UCSD-AML1 (cell line): ENCODE results near the gene FAM13B.
"Not testable (repeated sequence)": the region's sequence is repeated elsewhere in the genome, so short reads cannot be mapped to it uniquely, and the experiment has no call there.

Source experiments
- DNase-seq: peaks from one replicate; lab custom pipeline; 2025; ENCODE audit not compliant: unreplicated experiment; lab: John Stamatoyannopoulos, UW

The FAM13B gene

DNA sequence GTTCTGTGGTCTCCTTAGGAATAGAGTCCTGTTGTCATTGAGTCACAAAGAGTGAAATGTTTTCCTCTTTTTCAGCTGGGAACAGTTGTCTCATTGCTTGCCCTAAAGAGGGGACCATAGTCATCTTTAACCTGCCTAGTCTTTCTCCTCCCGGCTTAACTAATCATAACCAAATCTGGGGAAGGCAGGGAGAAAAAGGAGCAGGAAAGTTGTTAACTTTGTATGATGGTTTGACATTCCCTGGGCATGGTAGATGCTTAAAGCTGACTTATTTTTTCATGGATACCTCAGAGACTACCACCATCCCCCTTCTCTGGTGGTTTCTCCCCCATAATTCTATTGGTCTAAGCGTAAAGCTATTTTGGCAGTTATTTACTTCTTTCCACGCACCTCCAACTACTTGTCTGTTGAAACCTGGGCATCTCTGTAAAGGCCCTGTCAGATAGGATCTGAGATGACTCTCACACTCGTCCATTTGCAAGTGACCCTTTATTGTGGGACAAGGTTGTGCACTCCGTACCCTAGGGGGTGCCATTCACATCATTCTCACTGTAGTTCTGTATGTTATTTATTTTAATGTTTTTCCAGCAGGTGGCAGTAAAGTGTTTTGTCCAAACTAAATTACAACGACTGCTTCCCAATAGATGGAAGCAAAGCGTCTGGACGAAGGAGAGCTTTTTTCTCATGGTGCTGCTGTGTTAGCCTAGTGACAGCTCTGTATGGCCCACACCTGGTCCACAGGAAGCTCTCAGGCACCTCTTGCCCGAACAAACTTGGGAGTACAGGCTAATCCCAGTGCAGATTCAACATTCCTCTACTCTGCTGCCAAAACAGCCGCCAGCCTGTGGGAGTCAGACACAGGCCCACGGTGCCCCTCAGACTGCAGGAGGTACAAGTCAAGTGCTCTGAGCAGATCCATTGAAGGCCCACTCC is 3.0 kb upstream of the FAM13B start:
- DNase-seq: peak; percentile 46

DNA sequence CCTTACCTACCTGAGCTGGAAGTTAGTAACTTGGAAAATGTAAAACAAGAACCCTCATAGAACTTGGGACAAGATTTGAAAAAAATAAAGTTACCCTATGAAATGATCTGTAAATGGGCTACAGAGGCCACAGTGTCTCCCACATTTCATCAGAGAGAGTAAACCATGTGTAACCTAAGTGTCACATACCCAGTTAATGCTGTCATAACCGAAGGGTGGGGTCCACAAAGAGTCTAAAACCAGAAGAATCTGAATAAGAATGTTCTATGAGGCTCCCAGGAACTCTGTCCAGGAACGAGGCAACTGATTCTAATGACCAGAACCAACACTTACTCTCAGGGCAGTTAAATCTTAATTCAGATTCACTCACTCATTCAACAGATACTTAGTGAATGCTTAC is 1.0 kb upstream of the FAM13B start:
- no peak for DNase-seq

DNA sequence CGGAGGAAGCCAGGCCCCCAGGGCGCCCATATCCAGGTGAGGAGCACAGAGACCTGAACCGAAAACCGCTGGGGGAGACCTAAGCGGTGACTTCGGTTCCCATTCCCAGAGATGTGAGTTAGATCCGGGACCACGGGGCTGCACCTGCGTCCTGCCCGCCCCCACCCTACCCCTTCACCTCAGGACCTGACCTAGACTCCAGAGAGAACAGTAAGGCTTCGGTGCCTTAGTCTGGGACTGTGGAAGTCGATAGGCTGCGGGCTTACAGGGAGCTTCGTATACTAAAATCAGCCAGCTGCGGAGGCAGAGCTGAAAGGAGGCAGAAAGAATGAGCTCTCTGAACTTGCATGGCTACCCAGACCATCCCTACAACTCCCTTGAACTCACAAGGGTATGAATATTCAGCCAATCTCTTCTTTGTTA is 518 bp upstream of the FAM13B start:
- DNase-seq: no peak

DNA sequence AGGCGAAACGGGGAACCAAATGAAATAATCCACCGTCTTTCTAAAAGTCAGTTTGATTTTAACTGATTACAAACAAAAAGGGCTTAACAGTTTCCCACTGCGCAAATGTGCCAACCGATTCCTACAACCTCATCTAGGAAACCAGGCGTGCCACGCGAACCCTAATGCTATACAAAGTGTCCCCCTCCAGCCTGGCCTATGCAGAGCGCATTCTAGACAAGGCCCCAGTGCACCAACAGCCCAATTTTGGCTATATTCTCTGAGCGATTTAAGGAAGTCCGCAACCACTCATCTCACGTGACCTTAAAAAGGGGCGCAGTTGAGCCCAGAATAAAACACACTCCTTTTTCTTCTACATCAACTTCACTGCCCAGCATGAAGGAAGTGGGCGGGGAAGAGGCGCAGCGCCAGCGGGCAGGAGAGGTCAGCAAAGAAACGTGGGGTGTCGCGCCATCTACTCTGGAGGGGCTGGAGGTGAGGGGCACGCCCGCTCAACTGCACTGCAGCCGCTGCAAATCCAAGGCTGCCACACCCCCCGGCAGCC is 779 bp downstream of the FAM13B start:
- peak; percentile 91 for DNase-seq

DNA sequence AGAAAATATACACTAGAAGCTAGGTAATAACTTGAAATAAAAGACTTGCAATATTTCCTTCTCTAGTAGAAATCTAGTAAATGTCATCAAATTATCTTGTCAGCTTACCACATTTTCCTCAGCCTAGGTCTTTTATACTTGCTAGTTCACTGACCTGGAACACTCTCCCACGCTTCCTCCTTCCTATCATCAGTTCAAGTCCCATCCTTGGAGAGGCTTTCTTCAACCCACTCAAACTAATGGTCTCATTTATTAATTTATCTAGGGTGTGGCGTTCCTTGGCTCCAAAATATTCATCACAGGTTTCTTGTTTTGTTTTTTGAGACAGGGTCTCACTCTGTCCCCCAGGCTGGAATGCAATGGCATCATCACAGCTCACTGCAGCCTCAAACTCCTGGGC is 2.9 kb downstream of the FAM13B start:
- no peak for DNase-seq

DNA sequence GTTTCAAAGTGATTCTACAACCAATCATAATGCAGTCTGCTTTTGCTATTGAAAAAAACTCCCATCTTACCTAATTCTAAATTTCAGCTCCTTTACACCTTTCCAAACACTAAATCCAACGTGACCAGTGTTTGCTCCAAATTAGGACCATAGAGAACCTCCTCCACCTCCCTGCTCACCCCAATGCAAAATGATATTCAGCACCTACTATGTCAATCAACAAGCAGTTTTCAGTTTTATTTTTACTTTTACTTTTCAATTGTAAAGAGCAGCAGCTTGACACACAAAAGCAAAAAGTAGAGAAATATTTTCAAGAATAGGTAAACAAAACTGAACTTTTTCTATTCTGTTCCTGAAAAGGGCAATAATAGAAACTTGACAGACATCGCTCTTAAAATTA is 3.4 kb downstream of the FAM13B start:
- DNase-seq: no peak

DNA sequence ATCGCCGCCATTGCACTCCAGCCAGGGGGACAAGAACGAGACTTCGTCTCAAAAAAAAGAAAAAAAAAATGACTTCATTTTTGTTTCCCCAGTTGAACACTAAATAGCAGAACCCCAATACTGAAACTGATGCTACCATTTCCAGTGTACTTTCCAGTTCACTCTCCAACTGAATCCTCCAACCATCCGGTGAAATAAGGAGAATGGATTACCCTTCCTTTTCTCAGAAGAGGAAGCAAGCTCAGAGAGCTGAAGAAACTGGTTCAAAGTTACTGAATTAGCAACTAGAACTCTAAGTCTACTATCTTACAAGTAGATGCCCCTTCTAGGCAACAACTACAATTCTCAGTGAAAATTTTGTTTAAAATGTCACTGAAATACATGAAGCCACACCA is 3.9 kb downstream of the FAM13B start:
- no peak for DNase-seq

DNA sequence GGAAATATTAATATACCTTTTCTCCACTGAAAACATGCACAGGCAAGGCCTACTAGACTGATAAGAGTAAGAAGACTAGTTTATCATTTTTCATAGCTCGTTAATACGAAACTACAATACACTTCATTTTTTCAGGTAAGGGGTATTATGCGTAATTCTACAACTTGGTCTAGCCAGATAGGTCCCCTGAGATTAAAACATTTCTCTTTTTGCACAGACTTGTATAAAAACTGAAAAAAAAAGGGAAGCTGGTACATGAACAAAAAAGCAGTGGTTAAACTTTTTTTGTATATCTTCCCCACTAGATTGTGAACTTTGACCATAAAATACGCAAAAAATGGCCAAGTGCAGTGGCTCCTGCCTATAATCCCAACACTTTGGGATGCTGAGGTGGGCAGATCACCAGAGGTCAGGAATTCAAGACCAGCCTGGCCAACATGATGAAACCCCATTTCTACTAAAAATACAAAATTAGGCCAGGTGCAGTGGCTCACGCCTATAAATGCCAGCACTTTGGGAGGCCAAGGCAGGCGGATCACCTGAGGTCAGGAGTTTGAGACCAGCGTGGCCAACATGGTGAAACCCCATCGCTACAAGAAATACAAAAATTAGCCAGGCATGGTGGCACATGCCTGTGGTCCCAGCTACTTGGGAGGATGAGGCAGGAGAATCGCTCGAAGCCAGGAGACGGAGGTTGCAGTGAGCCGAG is 4.5 kb downstream of the FAM13B start:
- DNase-seq: not testable (repeated sequence)

DNA sequence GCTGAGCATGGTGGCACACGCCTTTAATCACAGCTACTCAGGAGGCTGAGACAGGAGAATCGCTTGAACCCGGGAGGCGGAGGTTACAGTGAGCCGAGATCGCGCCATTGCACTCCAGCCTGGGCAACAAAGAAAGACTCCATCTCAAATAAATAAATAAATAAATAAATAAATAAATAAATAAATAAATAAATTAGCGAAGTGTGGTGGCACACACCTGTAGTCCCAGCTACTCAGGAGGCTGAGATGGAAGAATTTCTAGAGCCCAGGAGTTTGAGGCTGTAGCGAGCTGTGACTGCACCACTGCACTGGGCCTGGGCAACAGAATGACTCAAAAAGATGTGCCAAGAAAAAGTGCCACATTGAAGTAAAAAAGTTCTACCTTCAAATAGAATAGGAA is 6.1 kb downstream of the FAM13B start:
- not testable (repeated sequence) for DNase-seq

DNA sequence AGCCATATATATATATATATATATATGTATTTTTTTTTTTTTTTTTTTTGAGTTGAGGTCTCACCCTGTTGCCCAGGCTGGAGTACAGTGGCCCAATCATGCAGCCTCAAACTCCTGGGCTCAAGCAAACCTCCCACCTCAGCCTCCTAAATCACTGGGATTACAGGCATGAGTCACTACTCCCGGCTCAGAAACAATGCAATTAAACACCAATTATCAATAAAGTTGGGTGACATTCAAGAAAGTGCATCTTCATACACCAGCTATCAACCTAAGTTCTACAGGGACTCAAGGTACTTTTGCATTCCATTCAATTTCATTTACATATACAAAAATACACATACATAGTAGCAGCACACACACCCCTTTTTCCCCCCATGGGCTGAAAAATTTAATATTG is 7.6 kb downstream of the FAM13B start:
- DNase-seq: no peak

DNA sequence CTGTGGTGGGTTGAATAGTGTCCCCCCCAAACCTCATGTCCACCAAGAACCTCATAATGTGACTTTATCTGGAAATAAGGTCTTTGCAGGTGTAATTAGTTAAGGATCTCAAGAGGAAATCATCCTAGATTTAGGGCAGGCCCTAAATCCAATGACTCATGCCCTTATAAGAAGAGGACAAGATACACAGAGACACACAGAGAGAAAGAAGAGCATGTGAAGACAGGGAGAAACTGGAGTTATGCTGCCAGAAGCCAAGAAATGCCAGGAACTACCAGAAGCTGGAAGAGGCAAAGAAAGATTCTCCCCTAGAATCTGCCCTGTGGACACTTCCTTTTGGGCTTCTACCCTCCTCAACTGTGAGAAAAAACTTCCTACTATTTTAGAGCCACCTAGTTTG is 8.8 kb downstream of the FAM13B start:
- no peak for DNase-seq

DNA sequence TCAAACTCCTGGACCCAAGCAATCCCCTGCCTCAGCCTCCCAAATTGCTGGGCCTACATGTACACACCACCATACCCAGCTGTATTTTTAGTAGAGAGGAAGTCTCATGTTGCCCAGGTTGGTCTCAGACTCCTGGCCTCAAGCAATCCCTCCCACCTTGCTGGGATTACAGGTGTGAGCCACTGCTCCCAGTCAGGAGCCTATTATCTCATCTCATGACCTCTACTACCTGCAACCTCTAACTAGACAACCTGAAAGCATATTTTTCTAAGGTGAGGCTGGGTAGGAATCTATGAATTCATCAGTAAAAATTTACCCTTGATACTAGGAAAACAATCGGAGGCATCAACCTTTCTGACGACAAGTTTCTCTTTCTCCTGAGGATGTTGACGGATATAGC is 10.0 kb downstream of the FAM13B start:
- DNase-seq: no peak

DNA sequence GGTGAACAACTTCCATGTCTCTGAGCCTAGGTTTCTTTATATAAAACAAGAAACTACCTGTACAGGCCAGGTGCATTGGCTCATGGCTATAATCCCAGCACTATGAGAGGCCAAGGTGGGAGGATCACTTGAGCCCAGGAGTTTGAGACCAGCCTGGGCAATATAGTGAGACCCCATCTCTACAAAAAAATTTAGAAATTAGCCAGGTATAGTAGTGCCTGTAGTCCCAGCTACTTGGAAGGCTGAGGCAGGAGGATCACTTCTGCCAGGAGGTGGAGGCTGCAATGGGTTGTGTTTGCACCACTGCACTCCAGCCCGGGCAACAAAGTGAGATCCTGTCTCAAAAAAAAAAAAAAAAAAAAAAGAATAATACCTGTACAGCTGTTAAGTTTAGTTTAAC is 11.1 kb downstream of the FAM13B start:
- no peak for DNase-seq

DNA sequence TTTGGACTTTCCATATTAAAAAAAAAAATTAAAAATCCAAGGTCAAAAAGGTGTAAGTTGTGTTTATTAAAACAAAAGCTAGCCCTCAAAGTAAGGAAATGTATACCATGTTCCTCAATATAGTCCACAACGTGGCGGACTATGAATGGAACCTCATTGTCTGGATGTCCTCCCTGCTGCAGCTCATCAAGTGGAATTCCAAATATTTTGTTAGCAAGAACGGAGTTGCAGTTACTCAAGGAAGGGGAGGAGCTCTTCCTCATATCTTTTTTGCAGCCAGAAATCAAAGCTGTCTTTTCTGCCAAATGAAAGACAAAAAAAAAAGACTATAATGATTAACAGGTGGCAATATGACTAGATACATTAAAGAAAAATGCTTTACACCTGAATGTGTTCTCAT is 14.0 kb downstream of the FAM13B start:
- no peak for DNase-seq

DNA sequence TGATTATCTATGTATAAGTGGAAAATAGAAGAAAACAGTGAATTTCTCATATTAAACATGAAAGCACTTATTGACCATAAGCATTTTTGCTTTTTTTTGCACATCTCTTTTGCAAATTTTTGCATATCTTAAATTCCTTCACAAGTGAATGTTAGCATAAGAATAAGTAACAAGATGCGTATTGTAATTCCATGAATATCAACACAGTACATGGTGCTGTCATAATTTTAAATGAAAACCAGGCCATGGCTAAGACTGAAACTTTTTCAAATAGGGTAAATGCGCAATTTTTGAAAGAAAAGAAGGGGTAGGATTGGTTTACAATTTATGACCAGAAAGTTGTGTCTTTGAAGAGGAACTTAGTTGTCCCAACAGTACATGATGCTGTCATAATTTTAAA is 17.0 kb downstream of the FAM13B start:
- no peak for DNase-seq

DNA sequence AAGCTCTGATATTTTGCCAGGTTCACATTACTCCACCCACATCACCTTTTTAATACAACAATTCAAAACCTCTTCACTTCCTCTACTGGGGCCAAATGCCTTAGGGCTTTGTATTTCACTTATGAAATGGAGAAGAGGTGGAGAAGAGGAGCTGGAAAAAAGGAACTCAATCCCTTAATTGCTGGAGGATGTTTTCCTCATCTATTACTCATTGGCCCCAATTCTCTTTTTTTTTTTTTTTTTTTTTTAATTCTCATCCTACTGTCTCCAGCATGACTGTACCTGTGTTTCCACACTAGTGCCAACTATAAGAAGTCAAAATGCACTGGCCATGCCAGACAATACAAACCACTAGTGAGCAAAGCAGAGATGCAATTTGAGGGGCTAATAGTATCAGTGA is 20.9 kb downstream of the FAM13B start:
- DNase-seq: no peak

DNA sequence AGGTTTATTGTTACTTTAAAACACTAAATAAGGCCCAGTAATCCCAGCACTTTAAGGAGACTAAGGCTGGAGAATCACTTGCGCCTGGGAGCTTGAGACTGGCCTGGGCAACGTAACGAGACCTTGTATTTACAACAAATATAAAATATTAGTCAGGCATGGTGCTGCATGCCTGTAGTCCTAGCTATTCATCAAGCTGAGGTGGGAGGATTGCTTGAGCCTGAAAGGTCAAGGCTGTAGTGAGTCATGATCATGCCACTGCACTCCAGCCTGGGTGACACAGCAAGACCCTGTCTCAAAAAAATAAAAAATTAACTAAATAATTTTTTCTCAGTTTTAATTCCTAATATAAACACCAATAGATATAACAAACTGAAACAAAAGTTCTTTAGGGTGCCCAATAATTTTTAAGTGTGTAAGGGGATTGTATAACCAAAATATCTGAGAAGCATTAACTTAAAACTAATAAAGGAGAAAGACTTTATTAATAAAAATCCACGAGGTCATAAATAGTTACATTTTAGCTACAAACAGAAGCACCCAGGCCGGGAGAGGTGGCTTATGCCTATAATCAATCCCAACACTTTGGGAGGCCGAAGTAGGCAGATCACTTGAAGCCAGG is 32.7 kb downstream of the FAM13B start:
- no peak for DNase-seq

DNA sequence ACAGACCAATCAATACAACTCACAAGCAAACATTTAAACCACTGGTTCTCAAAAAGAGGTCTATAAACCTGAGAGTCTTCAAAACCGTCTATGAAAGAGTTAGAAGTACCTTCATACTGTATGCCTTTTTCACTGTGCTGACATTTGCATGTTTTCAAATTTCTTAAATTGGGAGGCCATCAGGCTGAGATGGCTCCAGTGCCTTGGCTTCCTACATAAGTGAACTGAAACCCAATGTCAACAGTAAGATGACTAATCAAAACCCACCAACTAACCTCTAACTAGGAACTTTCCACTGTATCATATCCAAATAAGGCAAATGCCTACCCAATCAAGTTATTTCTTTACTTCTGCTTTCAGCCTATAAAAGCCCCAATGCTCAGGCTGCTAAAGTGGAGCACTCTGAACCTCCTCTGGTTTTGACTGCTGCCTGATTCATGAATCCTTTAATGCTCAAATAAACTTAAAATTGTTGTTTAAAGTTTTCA is 35.1 kb downstream of the FAM13B start:
- DNase-seq: no peak

DNA sequence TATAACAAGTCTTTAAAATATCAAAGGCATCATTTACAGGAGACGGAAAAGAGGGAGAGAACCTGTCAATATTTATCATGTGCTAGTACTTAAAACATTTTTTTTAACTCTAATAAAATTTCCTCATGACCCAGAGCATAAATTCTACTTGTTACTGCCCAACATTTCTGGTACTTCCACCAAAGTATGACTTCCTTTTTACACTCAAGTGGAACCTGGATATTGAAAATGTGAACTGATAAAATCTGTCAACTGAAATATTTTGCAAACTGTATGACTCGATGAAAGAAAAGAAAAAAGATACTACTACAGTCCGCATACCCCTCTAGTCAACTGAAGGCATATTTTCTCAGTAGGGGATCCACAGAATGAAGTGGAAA is 37.1 kb downstream of the FAM13B start:
- no peak for DNase-seq

DNA sequence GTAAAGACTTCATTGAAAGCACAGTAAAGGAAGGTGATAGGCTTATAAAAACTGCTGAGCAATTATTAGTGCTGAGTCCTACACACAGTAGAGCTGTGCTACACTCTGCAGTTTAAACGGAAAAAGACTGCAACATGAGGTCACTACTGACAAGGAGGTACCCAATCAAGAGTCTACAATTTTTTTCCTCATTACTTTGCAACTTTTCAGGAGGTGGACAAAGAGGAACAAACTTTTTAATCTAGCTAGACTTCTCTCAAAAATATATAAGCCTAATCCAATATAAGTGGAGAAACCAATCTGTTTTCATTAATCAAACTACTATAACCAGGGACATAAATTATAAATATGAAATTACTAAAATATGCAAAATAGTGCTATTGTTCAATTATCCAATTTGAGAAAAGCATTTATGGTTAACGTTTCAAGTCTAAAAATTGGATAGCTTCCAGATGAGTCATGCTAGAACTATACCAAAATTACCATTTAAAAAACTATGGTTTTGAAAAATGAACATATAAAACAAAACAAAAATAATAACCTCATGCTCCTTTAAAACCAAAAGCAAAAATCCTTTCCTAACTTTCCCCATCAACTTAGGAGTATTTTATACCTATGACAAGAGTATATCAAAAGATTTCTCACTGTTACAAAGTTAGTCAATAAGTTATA is 37.7 kb downstream of the FAM13B start:
- no peak for DNase-seq

DNA sequence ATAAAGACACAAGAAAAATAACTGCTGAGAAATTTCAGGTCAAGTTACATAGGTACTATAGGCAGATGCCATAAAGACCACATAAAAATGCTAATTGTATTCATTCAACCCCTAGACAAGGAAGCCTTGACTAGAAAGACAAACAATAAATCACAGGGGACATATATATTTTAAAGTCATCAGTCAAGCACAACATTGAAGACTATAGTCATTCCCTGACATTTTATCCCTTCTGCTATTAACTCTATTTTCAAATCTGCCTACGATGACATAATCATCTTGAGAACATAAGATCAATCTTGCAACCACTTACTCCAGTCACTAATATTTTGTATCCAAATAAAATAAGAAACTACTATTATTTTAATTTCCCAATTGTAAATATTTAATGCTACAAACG is 38.3 kb downstream of the FAM13B start:
- no peak for DNase-seq
